Measurements from ENCODE around the gene GOLGA5.
"Not testable (repeated sequence)": the region's sequence is repeated elsewhere in the genome, so short reads cannot be mapped to it uniquely, and the experiment has no call there.

Gene GOLGA5

GRCh38 chr14:92778868-92779565 is 15.1 kb upstream of the GOLGA5 start:
- DNase-seq (ENCODE audit: low read depth, low spot score), result not testable (repeated sequence)

- DNase-seq (ENCODE audit: low read depth, low spot score), result no peak
Measured at GRCh38 chr14:92780444-92781232, 13.5 kb upstream of the GOLGA5 start.

GRCh38 chr14:92781350-92781749 is 12.8 kb upstream of the GOLGA5 start:
- DNase-seq (ENCODE audit: low read depth, low spot score), result no peak

GRCh38 chr14:92783813-92784431 is 10.2 kb upstream of the GOLGA5 start:
- no peak for DNase-seq (ENCODE audit: low read depth, low spot score)

- DNase-seq (ENCODE audit: low read depth, low spot score), result peak; percentile 53
Measured at GRCh38 chr14:92785667-92786426, 8.3 kb upstream of the GOLGA5 start.

GRCh38 chr14:92786427-92786756 is 7.7 kb upstream of the GOLGA5 start:
- DNase-seq (ENCODE audit: low read depth, low spot score), result no peak

GRCh38 chr14:92787554-92787953 is 6.6 kb upstream of the GOLGA5 start:
- DNase-seq (ENCODE audit: low read depth, low spot score), result no peak

- DNase-seq (ENCODE audit: low read depth, low spot score), result no peak
Measured at GRCh38 chr14:92789457-92790089, 4.5 kb upstream of the GOLGA5 start.

- DNase-seq (ENCODE audit: low read depth, low spot score), result no peak
Measured at GRCh38 chr14:92792885-92793284, 1.2 kb upstream of the GOLGA5 start.

GRCh38 chr14:92794547-92794941 is 439 bp downstream of the GOLGA5 start:
- DNase-seq (ENCODE audit: low read depth, low spot score), result no peak

- no peak for DNase-seq (ENCODE audit: low read depth, low spot score)
Measured at GRCh38 chr14:92794961-92795360, 856 bp downstream of the GOLGA5 start.

- no peak for DNase-seq (ENCODE audit: low read depth, low spot score)
Measured at GRCh38 chr14:92797935-92798653, 4.0 kb downstream of the GOLGA5 start.

- no peak for DNase-seq (ENCODE audit: low read depth, low spot score)
Measured at GRCh38 chr14:92798811-92799210, 4.7 kb downstream of the GOLGA5 start.

GRCh38 chr14:92800012-92800411 is 5.9 kb downstream of the GOLGA5 start:
- no peak for DNase-seq (ENCODE audit: low read depth, low spot score)

- DNase-seq (ENCODE audit: low read depth, low spot score), result no peak
Measured at GRCh38 chr14:92800525-92800924, 6.4 kb downstream of the GOLGA5 start.

- no peak for DNase-seq (ENCODE audit: low read depth, low spot score)
Measured at GRCh38 chr14:92801917-92802316, 7.8 kb downstream of the GOLGA5 start.

GRCh38 chr14:92802678-92803077 is 8.6 kb downstream of the GOLGA5 start:
- no peak for DNase-seq (ENCODE audit: low read depth, low spot score)

- DNase-seq (ENCODE audit: low read depth, low spot score), result no peak
Measured at GRCh38 chr14:92813201-92813600, 19.1 kb downstream of the GOLGA5 start.

- no peak for DNase-seq (ENCODE audit: low read depth, low spot score)
Measured at GRCh38 chr14:92819011-92819597, 25.0 kb downstream of the GOLGA5 start.

GRCh38 chr14:92819680-92820535 is 25.8 kb downstream of the GOLGA5 start:
- DNase-seq (ENCODE audit: low read depth, low spot score), result not testable (repeated sequence)

All from ELF-1 (cell line).